Measurements from ENCODE around the gene AFG3L2.

The AFG3L2 gene

DNA sequence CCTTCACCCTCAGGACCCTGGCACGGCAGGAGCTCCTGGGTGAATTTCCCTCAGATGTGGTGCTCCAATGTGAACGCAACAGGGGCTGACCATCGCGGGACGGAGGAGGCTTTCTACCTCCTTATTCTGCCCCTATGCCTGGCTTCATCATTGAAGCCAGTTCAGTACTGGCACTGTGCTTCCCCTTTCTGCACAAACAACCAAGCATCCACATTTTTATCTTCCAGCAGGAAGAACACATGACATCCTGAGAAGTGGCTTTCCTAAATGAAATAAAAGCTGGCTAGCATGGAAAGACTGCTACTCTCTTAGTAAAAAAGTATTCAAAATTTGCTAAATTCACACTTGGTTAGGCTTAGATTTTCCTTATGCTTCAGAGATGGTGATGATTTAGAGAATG is 24.8 kb downstream of the AFG3L2 start:
- no peak for DNase-seq

DNA sequence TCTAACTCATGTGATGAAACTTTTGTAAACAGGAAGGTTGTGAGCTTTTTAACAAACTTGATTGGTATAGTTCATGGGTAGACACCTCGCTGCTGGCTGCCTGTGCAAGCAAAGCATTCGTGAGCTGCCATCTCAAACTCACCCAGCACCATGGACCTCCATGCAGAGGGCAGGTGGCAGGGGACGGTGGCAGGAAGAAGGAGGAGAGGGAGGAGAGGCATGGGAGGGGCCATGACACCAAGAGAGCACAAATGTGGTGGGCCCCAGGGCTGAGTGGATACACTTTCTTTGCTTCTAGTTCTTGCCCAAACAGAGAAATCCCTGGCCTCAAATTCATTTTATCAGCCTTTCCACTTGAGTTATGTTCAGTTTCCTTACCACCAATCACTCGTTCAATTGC is 29.1 kb downstream of the AFG3L2 start:
- no peak for DNase-seq

DNA sequence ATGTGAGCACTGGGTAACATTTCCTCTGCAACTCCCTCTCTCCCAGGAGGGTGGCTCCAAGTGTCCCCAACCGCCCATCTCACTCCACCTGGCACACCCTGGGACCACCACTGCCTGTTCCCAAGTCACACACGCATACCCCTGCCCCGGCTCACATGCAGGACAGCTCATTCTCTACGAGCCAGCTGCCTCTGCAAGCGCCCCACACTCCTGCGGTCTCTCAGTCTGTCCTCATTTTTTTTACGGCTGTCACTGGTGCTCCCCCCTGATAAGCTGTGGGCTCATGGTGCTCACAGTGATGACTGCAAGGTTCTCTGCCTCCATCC is 30.8 kb downstream of the AFG3L2 start:
- DNase-seq = no peak

DNA sequence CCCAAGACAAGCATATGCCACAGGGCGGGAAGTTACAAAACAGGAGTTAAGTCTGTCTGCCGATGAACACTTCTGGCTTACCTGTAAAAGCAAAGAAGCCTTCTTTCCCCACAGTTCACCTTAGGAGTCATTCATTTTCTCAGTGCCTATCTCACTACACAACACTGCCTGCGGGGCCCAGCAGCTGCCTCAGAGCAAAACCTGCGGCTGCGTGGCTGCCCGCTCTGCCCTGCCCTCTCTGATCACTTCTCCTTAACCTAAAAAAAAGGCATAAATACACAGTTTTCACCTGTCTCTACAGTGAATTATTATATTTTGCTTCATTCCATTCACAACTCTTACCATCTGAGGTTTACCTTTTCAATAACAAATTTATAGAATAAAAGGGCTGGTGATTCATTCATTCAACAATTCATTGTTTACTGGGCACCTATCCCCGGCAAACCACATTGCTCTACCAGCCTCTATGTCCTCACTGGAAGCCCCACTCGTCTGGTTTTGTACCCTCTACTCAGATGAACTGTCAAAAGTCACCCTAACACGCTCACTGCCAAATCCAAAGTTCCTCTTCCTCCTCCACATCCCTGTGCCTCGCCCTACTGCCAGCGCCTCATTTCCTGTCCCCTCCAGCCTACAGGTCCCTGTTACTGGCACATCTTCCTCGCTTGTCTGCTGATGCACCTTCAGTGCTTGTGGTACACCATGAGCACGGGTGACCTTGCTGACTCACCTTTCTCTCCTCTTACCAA is 31.4 kb downstream of the AFG3L2 start:
- no peak for DNase-seq

DNA sequence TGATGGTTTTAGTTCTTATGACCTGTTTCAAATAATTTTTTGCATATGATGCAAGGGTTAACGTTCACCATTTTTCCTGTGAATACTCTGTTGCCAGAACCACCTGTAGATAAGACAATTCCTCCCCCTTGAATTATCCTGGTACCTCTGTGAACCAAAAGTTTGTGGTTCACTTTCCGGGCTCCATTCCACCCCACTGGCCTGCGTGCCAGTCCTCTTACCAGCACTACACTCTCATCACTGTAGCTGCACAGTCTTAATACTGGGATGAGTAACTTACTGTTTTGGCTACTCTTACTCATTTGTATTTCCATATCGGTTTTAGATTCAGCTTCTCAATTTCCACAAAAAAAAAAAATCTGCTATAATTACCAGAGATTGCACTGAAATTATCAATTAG is 34.4 kb downstream of the AFG3L2 start:
- no peak for DNase-seq

DNA sequence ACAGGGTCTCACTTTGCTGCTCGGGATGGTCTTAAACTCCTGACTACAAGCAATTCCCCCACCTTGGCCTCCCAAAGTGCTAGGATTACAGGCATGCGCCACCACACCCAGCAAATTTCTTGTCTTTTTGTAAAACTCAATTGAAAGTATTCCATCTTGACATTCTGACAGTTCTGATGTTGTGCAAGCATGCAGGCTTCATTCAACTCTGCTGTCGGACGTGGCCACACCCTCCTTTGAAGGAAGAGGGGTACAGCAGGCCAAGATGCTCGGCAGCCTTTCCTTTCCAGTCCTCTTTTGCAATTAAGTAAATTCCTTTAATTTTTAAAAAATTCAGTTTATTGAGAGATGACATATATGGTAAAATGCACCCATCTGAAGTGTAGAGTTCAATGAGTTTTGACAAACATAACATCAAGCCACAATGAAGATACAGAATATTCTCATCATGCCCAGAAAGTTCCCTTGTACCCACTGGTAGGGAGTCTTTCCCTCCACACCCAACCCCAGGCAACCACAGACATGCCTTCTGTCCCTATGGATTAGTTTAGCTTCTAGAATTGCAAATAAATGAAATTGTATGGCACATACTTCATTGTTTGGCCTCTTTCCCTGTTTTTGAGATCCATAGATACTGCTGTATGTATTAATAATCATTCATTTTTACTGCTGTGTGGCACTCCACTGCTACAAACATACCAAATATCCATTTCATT is 35.9 kb downstream of the AFG3L2 start:
- DNase-seq = no peak

DNA sequence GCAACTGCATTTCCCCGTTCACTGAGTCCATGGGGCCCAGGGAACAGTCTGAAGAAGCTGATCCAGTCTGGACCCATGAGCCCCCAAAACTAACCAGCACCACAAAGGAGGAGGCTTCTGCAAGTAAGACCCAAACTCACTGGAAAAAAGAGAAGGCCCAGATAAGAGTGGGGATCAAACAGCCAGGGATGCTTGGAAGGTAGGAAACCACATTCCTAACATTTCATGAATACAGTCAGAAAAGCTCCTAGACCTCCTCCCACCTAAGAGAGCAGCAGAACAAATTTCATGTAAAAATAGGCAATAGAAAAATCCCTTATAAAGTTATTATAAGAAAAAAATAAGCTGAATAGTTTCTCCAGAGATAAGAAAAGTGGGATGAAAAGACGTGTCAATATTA is 38.6 kb downstream of the AFG3L2 start:
- DNase-seq = no peak

DNA sequence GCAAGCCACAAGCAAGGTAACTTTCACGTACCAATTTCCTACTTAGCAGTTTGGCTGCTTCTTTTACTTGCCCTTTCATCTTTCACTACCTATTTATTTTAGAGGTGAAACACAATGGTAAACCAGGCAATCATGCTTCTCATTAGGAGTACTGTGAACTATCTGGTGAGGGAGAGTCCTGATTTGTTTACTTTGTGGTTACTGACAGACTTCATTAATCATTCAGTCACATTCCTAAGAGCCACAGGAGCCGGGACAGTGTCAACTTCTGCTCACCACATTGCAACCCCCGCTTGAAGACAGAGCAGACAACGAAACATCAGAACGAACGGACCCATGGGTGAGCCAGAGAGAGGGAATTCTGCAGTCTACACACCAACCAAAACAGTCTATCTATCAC is 40.1 kb downstream of the AFG3L2 start:
- no peak for DNase-seq

DNA sequence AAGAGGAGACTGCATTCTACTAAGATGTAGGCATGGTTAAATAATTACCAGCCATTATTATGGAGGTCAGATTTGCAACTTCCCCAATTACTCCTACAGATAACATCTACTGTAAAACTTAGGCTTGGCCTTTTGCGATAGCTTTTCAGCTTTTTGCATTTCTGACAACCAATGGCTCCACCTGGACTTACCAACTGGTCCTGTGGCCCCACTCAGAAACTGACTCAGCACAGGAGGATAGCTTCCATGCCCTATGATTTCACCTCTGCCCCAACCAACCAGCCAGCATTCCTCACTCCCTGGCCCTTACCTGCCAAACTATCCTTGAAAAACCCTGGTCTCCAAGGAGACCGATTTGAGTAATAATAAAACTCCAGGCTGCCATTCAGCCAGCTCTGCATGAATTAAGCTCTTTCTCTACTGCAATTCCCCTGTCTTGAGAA is 40.8 kb downstream of the AFG3L2 start:
- no peak for DNase-seq

DNA sequence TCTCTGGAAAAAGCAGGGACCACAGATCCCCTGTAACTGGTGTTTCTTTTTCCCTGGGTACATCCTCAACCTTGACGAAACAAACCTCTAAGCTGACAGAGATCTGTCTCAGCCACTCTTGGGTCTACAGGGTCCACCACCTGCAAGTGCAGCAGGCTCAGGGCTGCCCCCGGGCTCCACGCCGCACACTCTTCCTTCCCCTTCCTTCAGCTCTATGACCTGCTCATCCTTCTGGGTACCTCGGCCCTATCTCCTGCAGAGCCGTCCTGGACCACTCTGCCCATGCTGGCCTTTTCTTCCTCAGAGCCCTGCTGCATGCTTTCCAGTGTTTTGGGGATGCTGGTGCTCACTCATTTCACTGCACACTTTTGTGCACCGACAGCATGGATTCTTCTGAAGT is 41.5 kb downstream of the AFG3L2 start:
- no peak for DNase-seq

DNA sequence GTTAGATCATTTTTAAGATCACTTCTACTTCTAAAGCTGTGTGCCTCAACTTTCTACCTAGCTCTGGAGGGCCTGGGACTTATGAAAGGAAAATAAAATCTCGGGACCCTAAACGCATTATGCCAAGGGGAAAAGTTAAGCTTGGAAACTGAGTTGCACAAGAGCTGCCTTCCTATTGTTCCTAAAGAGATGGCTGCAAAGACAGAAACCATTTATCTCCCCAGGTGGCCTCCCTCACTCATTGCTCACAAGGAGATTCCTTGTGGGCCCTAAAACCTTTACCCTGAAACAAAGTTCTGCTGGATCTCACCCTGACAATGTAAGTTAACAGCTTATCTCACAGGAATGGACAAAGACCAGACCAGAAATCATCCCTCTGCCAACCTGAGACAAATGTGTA is 42.2 kb downstream of the AFG3L2 start:
- DNase-seq = no peak

DNA sequence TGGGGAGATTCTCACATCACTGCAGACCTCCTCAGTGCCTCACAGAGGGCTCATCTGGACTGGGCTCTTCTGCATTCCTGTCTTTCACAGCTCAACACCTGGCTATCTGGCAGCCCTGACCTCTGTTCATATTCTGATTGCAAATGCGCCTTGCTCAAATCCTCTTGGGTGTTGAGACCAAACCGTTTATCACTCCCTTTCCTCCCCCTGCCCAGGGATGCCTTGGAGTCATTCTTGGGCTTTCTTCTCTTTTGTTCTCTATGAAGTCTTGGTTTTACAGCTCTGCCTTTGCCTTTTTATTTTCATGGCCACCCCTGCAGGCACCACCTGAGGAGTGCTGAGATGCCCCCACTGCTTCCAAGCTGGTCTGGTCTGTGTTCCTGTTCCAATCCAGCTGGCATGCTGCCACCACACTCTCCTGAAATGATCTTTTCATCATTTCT is 42.6 kb downstream of the AFG3L2 start:
- no peak for DNase-seq

DNA sequence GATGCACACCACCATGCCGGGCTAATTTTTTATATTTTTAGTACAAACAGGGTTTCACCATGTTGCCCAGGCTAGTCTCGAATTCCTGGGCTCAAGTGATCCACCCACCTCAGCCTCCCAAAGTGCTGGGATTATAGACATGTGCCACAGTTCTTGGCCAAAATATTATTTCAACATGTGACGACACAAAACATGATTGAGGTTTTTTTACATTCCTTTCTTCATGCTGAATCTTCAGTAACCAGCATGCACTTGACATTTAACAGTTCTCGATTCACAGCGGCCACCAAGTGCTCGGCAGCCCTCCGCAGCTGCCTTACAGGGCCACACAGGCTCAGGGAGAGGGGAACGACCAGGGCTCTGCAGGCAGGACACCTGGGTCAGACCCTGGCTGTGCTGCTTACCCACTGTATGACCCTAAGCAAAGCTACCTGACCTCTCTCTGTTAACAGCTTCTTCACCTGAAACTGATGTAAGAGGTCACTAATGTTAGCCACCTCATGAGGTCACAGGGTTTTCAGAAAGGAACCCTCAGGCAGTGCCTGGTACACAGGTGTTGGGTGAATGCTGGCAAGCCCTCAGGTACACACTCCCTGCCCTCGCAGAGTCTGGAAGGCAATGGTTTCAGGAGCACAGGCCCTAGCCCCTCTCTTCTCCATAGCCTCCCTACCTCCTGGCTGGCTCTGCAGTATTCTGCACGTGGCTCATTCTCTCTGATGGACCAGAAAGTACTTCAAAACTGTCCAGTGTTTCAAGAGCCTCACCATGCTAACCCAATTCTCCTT is 43.3 kb downstream of the AFG3L2 start:
- no peak for DNase-seq

DNA sequence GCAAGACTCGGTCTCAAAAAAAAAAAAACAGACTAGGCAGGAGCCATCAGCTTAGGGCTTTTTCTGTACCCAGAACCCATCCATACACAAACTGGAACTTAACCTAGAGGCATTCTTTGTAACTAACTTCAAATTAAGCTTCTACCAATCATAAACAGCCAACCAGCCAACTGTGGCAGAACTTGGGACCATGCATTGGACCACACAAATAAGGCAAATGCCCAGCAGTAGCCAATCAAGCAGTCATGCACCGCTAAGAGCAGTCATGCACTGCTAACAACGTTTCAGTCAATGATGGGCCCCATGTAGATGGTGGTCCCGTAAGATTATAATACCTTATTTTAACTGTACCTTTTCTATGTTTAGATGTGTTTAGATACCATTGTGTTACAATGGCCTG is 46.3 kb downstream of the AFG3L2 start:
- DNase-seq = no peak

DNA sequence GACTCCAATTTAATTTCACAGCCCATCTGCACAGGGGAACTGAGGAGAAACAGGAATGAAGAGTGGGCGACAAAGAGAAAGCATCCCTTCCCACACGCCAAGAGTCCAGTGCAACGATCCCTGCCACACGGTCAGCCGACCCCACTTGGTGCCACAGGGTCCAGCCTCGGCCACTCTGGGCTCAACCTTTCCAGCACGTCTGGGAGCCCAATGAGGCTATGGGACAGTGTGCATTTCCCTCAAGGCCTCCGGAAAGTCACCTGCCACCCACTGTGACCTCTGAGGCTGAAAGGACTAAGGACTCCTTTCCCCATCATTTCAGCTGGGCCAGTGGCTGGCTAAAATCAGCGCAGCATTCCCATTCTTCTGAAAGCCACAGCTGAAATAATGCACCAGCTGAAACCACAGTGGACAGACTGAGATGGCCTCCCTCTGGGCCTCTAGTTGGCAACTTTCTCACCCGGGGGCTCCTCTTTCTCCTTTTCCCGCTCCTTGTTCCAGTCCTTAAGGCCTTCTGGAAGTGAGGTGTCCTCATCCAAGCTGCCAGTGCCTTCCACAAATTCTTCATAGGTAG is 47.8 kb downstream of the AFG3L2 start:
- DNase-seq = no peak

DNA sequence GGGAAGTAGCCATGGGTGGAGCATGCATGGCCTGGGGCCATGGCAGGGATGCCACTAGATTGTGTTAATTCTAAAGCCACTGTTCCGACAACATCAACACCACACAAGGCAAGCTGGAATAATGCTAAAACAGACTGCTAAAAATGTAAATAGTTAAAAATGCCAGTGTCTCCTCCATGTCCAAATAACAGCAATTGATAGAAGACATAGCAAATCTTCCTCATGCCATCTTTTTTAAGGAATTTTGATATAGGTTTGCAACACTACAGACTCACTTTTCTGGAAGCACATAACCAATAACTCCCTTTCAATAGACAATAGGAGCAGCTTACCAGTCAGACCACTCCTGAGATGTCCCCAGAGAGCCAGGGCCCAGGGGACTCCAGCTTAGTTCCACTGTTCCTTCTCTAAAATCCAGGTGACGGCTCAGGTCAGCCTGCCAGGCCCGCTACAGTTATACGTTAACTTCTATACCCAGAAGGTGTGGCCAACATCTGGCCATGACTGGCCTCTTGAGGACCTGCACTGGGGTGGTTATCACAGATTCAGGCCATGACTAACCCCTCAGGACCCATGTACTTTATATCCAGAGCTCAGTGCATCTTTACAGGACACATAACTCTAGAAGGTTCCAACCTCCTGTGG is 48.7 kb downstream of the AFG3L2 start:
- DNase-seq = no peak

DNA sequence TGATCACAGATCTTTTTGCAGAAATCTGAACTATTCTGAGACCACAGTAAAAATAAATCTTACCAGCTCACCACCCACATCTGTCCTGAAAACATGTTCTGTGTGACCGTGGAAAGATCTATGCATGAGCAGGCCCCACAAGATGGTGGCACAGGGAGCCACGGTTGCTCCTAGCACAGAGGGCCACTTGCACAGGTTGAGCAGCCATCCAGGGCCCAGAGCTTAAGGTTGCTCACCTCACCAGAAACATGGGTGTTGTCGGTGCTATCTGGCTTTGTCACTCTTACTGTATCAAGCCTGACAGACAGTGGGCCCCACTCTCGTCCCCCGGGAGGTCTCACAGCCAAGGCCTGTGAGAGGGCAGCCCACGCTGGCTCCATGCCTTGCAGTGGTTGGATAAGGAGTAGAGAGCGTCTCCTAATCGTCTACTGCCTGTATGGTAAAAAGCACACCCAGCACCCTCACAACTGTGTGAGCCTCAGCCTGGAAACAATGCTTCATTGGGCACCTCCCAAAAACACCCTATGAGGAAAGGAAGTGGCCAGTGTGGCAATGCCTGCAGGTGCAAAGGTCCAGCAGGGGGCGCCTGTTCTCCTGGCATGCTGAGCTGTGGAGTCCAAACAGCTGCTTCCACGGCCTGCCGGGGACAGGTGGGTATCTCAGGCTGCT is 49.4 kb downstream of the AFG3L2 start:
- peak; percentile 73 for DNase-seq

DNA sequence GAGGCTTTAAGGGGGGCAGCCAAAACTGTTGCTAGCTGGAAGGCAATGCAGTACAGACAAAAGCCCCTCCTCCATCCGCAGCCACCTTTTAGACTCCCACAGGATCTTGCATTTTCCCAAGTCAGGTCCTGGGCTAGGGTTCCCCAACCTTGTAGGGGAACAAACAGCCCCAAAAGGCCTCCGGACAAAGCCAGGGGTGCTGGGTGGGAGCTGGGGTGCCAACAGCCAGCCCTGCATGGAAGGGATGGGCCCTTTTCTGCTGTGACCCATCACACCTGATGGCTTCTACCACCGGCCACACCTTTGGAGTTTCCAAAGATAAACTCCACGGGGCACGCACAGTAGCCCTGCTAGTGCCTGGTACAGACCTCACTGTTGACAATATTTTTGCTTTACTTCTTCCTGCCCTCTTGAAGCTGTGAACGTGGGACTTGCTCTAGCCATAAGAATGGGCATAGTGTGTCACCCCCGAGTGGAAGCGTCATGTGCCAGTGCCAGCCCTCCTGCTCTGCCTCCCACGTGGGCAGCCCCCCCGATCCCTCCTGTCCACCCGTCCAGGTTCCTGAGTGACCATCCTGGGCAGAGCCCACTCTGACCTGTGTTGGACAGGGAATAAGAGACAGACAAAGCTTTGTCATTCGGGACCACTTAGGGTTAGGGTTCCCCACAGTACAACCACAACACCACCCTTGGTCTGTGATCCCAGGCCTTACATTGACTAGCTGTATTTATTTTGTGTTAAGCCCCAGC is 50.1 kb downstream of the AFG3L2 start:
- no peak for DNase-seq

DNA sequence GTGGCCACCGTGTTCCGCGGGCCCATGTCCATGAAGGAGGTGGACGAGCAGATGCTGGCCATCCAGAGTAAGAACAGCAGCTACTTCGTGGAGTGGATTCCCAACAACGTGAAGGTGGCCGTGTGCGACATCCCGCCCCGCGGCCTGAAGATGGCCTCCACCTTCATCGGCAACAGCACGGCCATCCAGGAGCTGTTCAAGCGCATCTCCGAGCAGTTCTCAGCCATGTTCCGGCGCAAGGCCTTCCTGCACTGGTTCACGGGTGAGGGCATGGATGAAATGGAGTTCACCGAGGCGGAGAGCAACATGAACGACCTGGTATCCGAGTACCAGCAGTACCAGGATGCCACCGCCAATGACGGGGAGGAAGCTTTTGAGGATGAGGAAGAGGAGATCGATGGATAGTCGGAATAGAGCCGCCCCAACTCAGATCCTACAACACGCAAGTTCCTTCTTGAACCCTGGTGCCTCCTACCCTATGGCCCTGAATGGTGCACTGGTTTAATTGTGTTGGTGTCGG is 51.2 kb downstream of the AFG3L2 start:
- DNase-seq = no peak

DNA sequence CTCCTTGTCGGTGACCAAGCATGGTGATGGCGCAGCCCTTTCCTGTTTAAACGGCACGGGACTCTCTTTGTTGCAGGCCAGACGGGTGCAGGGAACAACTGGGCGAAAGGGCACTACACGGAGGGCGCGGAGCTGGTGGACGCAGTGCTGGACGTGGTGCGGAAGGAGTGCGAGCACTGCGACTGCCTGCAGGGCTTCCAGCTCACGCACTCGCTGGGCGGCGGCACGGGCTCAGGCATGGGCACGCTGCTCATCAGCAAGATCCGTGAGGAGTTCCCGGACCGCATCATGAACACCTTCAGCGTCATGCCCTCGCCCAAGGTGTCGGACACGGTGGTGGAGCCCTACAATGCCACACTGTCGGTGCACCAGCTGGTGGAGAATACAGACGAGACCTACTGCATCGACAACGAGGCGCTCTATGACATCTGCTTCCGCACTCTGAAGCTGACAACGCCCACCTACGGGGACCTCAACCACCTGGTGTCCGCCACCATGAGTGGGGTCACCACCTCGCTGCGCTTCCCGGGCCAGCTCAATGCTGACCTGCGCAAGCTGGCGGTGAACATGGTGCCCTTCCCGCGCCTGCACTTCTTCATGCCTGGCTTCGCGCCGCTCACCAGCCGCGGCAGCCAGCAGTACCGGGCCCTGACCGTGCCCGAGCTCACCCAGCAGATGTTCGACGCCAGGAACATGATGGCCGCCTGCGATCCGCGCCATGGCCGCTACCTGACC is 51.9 kb downstream of the AFG3L2 start:
- no peak for DNase-seq

DNA sequence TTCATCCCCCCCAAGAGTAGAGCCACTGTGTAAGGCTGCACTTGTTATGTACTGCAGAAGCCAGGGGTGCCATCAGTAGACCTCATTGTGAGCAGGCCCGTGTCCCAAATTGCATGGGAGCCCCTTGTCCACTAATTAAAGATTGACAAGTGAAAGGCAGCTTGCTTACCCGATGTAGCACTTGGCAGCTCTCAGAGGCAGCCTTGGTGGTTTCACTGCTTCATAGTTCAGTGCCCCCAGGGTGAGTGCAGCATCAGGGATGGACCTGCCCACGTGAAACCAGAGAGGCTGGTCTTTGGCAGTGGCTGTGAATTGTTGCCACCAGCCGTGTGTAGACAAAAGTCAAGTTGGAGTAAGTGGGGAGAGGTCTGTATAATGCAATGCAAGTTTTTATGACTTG is 55.7 kb downstream of the AFG3L2 start:
- no peak for DNase-seq
